Heart right ventricle (tissue), 16 donors: ENCODE data around the gene PTEN. TPM values are rescaled to one million over a fixed set of nuclear protein-coding genes. Genes with fewer than 3 reads are reported as not detected.
"Not testable (repeated sequence)": the region's sequence is repeated elsewhere in the genome, so short reads cannot be mapped to it uniquely, and the experiment has no call there.

Experiments used
- ATAC-seq, 8 donors: fragments of 200-7000 bp; cut with Tn5 transposase; one replicate each; pipeline ENCODE4 v1.9.1; 2020; ENCODE audit warnings: mild to moderate bottlenecking in 8 of 8, moderate library complexity in 8 of 8, moderate number of reproducible peaks in 1 of 8
- DNase-seq, 2 donors: peaks; one replicate each; pipeline ENCODE4 v3.0.0-alpha.2; 2020
- H3K27ac ChIP-seq, 10 donors: fragments of 200-600 bp; sonication (generic) in 2 of 10; one replicate each; pipeline versions ENCODE4 v1.5.0 to v1.8.0; 2020 to 2022; ENCODE audit warnings: mild to moderate bottlenecking in 3 of 10
- H3K27me3 ChIP-seq, 7 donors: fragments of 200-600 bp; one replicate each; pipeline ENCODE4 v1.8.0; 2021 to 2022; ENCODE audit warnings: mild to moderate bottlenecking in 2 of 7
- H3K36me3 ChIP-seq, 9 donors: fragments of 200-600 bp; sonication (generic) in 1 of 9; one replicate each; pipeline versions ENCODE4 v1.5.0 to v1.8.0; 2020 to 2022; ENCODE audit warnings: mild to moderate bottlenecking in 2 of 9
- H3K4me1 ChIP-seq, 9 donors: fragments of 200-600 bp; sonication (generic) in 1 of 9; one replicate each; pipeline versions ENCODE4 v1.5.0 to v1.8.0; 2020 to 2022; ENCODE audit warnings: mild to moderate bottlenecking in 4 of 9
- H3K4me3 ChIP-seq, 10 donors: fragments of 200-600 bp; sonication (generic) in 2 of 10; one replicate each; pipeline versions ENCODE4 v1.5.0 to v1.8.0; 2020 to 2022; ENCODE audit warnings: mild to moderate bottlenecking in 7 of 10, moderate library complexity in 2 of 10
- H3K9me3 ChIP-seq, 11 donors: fragments of 200-600 bp in 10 of 11; sonication (generic) in 2 of 11; one replicate each; pipeline versions ENCODE4 v1.5.0 to v1.8.0; 2013 to 2022; ENCODE audit warnings: mild to moderate bottlenecking in 2 of 11, control low read depth in 1 of 11, moderate library complexity in 1 of 11
- CTCF ChIP-seq, 9 donors: fragments of 200-600 bp; sonication (generic) in 2 of 9; IDR thresholded peaks; one replicate each; pipeline versions ENCODE4 v1.5.0 to v1.8.0; 2021 to 2022; ENCODE audit warnings: antibody characterized with exemption in 9 of 9, mild to moderate bottlenecking in 5 of 9, moderate library complexity in 1 of 9
- WGBS, 2 donors: extraction: QIAGEN DNeasy Blood & Tissue Kit; methylation state at CpG; one replicate each; pipeline ENCODE4 v1.1.7; 2013; ENCODE audit warnings: inconsistent platforms in 1 of 2; 5-methylcytosine and 5-hydroxymethylcytosine counted together
- intact Hi-C, 10 donors: fragments of 100-400 bp; cut with DNase I; formaldehyde crosslinking; loops; one replicate each; pipeline versions ENCODE4 v1.11.1 to v1.14.2; 2022
- polyA plus RNA-seq, 2 donors: library from polyadenylated mRNA; stranded (reverse); fragments of 200-250 nt; gene quantifications; one replicate each; pipeline ENCODE4 v1.2.3, GENCODE V29; 2013
- total RNA-seq, 10 donors: library from RNA; stranded (reverse); fragmentation: NEBNext Ultra II Directional in 3 of 10; extraction: Animal tissue kit (Norgen Biotek cat#: 25700) in 3 of 10; gene quantifications; one replicate each; pipeline versions ENCODE4 v1.2.1 to v1.2.4, GENCODE V29; 2021 to 2023
- donor health status: Arrhythmogenic right ventricular cardiomyopathy.
- donor health status: ischemic (EF 13 %, LVEDD 7.1; RV severe dilation, severe dysfunction).
- donor health status: healthy with polysubstance abuse.
- donor health status: DM: no; HTN: yes; CAD: no.
- donor health status: DM: no; HTN: no; CAD: no.
- donor health status: ischemic (EF 25% LVEDD 6.9; RV normal size, moderate dysfunction).
- donor health status: ischemic (EF 25% LVEDD 5.7; RV mildly dilated, moderate dysfunction).
- donor health status: healthy.
- donor health status: DM: yes; HTN: yes; CAD: no.
- donor health status: Ischemic cardiomyopathy.
- donor health status: ischemic (EF 35%, LVEDD 5.7; RV mildly dilated, moderate dysfunction).
- donor health status: nonischemic (EF 11% LVEDD 7.7; RV severe dilation, severe dysfunction).
- donor health status: DM: yes; HTN: yes; CAD: no.
- donor health status: PGD.
- donor health status: ischemic (EF 29% LVEDD 5.4; RV normal size, mild dysfunction).
- donor health status: nonischemic (EF 23%, LVEDD 6.1; RV moderate dilation, normal function).

The PTEN gene
- total and polyA plus RNA-seq, 12 donors: 21.8 to 89.9 (median 54.9) TPM

DNA sequence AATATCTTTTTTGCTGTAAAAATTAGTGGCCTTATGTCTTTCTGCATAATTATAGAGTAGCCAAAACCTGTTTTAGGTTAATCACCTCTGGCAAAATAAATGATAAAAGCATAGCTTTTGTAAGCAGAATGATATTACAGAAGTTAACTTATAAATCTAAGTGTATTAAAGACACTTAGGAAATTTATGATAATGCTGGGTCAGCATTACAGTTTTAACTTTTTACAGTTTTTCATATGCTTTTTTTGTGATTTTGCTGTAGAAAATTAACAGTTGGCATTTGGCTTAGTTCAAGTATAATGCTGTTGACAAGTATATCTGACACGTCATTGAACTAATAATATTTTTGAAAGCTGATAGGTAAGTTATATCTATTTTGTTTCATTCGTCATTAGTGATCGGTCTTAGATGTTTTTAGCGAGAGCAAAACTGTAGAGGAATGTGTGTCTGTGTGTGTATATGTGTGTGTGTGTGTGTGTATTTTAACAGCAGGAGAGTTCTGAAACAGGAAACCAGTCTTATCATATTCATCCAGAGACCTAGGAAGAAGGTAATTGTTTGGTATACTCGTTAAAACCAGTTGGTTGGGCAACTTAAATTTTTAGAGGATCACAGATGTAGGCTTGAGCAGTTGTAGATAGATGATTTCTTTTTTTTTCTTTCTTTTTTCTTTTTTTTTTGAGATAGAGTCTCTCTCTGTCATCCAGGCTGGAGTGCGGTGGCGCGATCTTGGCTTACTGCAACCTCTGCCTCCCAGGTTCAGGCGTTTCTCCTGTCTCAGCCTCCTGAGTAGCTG, 15.4 kb downstream of the PTEN start:
- TF ChIP-seq CTCF (IDR thresholded peaks at IDR 0.05): no peak
- H3K4me1 ChIP-seq: peaks cover 5 to 87% (median 76%) of the 10 kb centered on the region in 9 donors
- DNase-seq (no peak), ATAC-seq (no peak)
- peaks cover 0 to 53% (median 6%) of the 10 kb centered on the region in 9 donors for H3K36me3 ChIP-seq
- 57 to 58% methylated on average over 9 of the region's 9 CpGs for WGBS, 2 donors
- intact Hi-C loops: loop anchor here in 1 of 10 donors (5.0 kb wide), 1 partner anchor 33 kb away; no protein-coding TSS in a partner anchor
- H3K4me3 ChIP-seq: no peak overlapping the region
- no peaks in the 10 kb centered on the region for H3K9me3 ChIP-seq
- H3K27me3 ChIP-seq: no peaks in the 10 kb centered on the region
- no peak overlapping the region for H3K27ac ChIP-seq

GRCh38 chr10:87880336-87880735, 16.9 kb downstream of the PTEN start:
- ATAC-seq (no peak), DNase-seq (no peak)
- no peak for TF ChIP-seq CTCF (IDR thresholded peaks at IDR 0.05)
- no peak overlapping the region for H3K27ac ChIP-seq
- H3K36me3 ChIP-seq: peaks cover 0 to 62% (median 6%) of the 10 kb centered on the region in 9 donors
- no peaks in the 10 kb centered on the region for H3K27me3 ChIP-seq
- H3K4me1 ChIP-seq: peaks cover 5 to 81% (median 61%) of the 10 kb centered on the region in 9 donors
- H3K4me3 ChIP-seq: no peak overlapping the region
- intact Hi-C loops: no loop called here
- no peaks in the 10 kb centered on the region for H3K9me3 ChIP-seq

DNA sequence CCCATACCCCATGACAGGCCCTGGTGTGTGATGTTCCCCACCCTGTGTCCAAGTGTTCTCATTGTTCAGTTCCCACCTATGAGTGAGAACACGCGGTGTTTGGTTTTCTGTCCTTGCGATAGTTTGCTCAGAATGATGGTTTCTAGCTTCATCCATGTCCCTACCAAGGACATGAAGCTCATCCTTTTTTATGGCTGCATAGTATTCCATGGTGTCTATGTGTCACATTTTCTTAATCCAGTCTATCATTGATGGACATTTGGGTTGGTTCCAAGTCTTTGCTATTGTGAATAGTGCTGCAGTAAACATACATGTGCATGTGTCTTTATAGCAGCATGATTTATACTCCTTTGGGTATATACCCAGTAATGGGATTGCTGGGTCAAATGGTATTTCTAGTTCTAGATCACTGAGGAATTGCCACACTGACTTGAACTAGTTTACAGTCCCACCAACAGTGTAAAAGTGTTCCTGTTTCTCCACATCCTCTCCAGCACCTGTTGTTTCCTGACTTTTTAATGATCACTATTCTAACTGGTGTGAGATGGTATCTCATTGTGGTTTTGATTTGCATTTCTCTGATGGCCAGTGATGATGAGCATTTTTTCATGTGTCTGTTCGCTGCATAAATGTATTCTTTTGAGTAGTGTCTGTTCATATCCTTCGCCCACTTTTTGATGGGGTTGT, 18.1 kb downstream of the PTEN start:
- ATAC-seq, H3K4me3 ChIP-seq, DNase-seq, H3K27me3 ChIP-seq, H3K27ac ChIP-seq, intact Hi-C loops, H3K9me3 ChIP-seq: not testable (repeated sequence)
- 95 to 100% methylated on average over 5 of the region's 5 CpGs for WGBS, 2 donors
- Histone ChIP-seq H3K4me1 (peaks cover 3 to 77% (median 50%) of the 10 kb centered on the region in 9 donors), H3K36me3 (peaks cover 0 to 73% (median 8%) of the 10 kb centered on the region in 9 donors)

DNA sequence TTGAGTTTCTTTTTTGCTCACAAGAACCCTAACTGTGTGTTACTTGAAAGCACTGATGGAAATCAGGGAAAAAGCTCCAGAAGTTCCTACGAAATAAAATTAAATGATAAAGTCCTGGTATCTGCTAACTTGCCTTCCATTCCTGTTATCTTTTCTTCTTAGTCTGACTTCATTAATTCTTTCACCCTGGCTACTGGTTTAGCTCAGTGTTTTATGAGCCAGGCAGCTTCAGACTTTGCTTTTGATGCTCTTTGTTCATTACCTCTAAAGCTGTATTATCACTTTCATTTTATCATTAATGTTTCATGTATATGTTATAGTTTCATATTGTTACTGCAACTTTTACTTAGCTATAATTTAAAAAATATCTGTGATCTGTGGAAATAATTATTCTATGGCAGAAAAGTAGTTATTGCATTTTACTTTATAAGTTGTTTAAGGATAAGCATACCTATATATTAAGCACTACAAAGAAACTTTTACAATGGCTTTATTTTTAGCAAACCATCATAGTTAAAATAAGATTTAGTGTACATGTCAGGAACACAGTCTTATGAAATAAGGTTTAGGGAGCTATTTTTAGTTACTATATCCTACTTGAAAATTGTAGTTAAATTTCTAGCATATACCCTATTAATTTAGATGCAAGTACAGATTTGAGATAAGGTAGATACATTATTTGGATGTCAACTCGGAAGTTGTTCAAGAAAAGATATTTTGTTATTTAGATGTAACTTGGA, 19.3 kb downstream of the PTEN start:
- Histone ChIP-seq H3K4me1 (peaks cover 3 to 75% (median 40%) of the 10 kb centered on the region in 9 donors), H3K27ac (no peak overlapping the region), H3K27me3 (no peaks in the 10 kb centered on the region), H3K9me3 (peaks cover 0 to 11% (median 3%) of the 10 kb centered on the region in 11 donors), H3K36me3 (peaks cover 0 to 84% (median 12%) of the 10 kb centered on the region in 9 donors), H3K4me3 (no peak overlapping the region)
- ATAC-seq (no peak), DNase-seq (no peak)
- intact Hi-C loops: no loop called here
- 77 to 82% methylated on average over 2 of the region's 2 CpGs for WGBS, 2 donors
- TF ChIP-seq CTCF (IDR thresholded peaks at IDR 0.05): no peak
